SK-N-DZ (cell line): Measurements from ENCODE around the gene KCNA4.
"Not testable (repeated sequence)": the region's sequence is repeated elsewhere in the genome, so short reads cannot be mapped to it uniquely, and the experiment has no call there.

Experiments
- DNase-seq: peaks from one replicate; pipeline ENCODE4 v3.0.0-alpha.2; 2015; ENCODE audit warnings: low spot score

The KCNA4 gene

GRCh38 chr11:30000986-30001750 is 15.7 kb downstream of the KCNA4 start:
- DNase-seq = no peak

DNA sequence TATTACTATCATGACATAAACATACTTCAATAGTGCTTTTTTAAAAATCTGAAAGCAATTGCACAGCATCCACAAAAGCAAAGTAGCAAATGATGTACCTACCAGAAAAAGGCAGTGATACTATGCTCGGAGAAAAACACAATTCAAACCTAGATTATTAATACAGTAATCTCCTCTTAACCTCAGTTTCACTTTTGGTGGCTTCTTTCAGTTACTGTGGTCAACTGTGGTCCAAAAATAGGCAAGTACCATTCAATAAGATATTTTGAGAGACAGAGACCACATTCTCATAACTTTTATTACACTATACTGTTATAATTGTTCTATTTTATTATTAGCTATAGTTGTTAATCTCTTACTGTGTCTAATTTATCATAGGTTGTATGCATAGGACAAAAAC is 20.8 kb downstream of the KCNA4 start:
- no peak for DNase-seq

- no peak for DNase-seq
Observed at GRCh38 chr11:29989174-29989970, 27.5 kb downstream of the KCNA4 start.

GRCh38 chr11:29985248-29985647 is 31.6 kb downstream of the KCNA4 start:
- DNase-seq = no peak

GRCh38 chr11:29984544-29984943 is 32.3 kb downstream of the KCNA4 start:
- no peak for DNase-seq

GRCh38 chr11:29978549-29978948 is 38.3 kb downstream of the KCNA4 start:
- no peak for DNase-seq

DNA sequence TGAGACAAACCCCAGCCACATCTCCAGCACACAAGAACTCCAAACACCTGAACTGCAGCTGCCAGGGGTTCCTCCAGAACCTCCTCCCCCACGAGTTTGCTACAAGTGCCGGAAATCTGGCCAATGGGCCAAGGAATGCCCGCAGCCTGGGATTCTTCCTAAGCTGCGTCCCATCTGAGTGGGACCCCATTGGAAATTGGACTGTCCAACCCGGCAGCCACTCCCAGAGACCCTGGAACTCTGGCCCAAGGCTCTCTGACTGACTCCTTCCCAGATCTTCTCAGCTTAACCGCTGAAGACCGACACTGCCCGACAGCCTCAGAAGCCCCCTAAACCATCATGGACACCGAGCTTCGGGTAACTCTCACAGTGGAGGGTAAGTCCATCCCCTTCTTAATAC is 41.2 kb downstream of the KCNA4 start:
- not testable (repeated sequence) for DNase-seq

- DNase-seq = no peak
Observed at GRCh38 chr11:29963796-29964195, 53.0 kb downstream of the KCNA4 start.

DNA sequence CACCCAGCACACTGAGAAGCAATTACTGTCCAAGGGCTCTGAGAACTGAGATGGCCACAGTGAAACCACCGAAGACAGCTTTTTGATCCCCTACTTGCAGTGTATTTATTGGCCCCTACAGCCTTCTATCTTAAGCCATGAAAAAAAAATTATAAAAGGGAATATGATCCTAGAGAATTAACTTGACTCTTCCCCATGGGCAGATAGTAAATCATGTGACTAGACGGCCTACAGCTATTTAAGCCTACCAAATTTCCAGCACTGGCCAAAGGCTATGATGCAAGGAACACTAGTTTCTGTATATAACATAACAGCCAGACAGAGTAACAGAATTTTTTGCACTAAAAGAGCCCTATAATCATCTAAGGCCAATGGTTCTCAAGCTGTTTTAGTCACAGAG is 53.8 kb downstream of the KCNA4 start:
- no peak for DNase-seq

GRCh38 chr11:29962243-29962642 is 54.6 kb downstream of the KCNA4 start:
- peak; percentile 8 for DNase-seq
